ENCODE measurements around the gene LYPD5.

DNA sequence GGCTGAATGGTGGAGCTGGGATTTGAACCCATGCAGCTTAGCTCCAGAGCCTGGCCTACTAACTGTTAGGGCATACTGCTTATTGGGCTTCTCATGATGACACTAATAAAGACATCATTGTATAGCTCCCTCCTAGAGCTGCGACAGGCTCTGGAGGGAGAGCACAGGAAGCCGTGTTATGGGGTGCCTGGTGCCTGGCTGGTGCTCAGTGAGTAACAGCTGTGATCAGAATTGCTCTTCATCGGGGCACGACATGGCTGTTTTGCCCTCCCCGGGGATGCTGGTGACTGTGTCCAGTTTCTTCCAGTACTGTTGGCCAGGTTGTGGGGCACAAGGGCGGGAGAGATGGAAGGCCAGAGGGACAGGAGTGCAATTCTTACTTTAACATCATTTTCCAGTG is 5.1 kb downstream of the LYPD5 start:
- TF ChIP-seq, protein P1, sequence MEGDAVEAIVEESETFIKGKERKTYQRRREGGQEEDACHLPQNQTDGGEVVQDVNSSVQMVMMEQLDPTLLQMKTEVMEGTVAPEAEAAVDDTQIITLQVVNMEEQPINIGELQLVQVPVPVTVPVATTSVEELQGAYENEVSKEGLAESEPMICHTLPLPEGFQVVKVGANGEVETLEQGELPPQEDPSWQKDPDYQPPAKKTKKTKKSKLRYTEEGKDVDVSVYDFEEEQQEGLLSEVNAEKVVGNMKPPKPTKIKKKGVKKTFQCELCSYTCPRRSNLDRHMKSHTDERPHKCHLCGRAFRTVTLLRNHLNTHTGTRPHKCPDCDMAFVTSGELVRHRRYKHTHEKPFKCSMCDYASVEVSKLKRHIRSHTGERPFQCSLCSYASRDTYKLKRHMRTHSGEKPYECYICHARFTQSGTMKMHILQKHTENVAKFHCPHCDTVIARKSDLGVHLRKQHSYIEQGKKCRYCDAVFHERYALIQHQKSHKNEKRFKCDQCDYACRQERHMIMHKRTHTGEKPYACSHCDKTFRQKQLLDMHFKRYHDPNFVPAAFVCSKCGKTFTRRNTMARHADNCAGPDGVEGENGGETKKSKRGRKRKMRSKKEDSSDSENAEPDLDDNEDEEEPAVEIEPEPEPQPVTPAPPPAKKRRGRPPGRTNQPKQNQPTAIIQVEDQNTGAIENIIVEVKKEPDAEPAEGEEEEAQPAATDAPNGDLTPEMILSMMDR (IDR thresholded peaks at IDR 0.05; ENCODE audit: insufficient read depth, low read depth, low read length), result no peak
- no peak for TF ChIP-seq EZH2 (IDR thresholded peaks at IDR 0.05; ENCODE audit: insufficient read depth, low read length)

Measured in astrocyte (in vitro differentiated cells and primary cell).